ENCODE data around the gene PLCH1. TPM values are rescaled to one million over a fixed set of nuclear protein-coding genes. Genes with fewer than 3 reads are reported as not detected.

PLCH1 gene
- total RNA-seq, 1 experiment from 2014 or later: 1.4 TPM

GRCh38 chr3:155367506-155367905, 377.4 kb downstream of the PLCH1 start:
- H3K9me2 ChIP-seq (ENCODE audit: insufficient read depth): no peaks in the 10 kb centered on the region
- no peaks in the 10 kb centered on the region for H3K4me1 ChIP-seq (replicated peaks; ENCODE audit: insufficient read depth)
- H3K4me3 ChIP-seq: no peak overlapping the region
- H3K27ac ChIP-seq: no peak overlapping the region
- H3K79me2 ChIP-seq (ENCODE audit: low read depth): no peaks in the 10 kb centered on the region
- peaks cover 7% of the 10 kb centered on the region for H3K9me3 ChIP-seq (ENCODE audit: insufficient read depth, low read depth)
- CTCF ChIA-PET: no interaction called here
- TF ChIP-seq EZH2 (IDR thresholded peaks at IDR 0.05; ENCODE audit: low read depth) (no peak), CTCF (conservative IDR thresholded peaks at IDR 0.05) (no peak)
- no peak overlapping the region for H3K4me2 ChIP-seq
- intact Hi-C loops (cut with micrococcal nuclease; ENCODE audit: unreplicated experiment): no loop called here
- no peaks in the 10 kb centered on the region for H3F3A ChIP-seq (ENCODE audit: insufficient read depth, low read depth)
- no peak for DNase-seq
- BruUV-seq (replicated peaks): no TSS peak
- no peaks in the 10 kb centered on the region for H4K20me1 ChIP-seq (ENCODE audit: insufficient read depth)
- no peak overlapping the region for H2AFZ ChIP-seq
- no peaks in the 10 kb centered on the region for H3K27me3 ChIP-seq (ENCODE audit: insufficient read depth, low read depth)
- no peaks in the 10 kb centered on the region for H3K36me3 ChIP-seq (ENCODE audit: low read depth)
- POLR2A ChIA-PET (ENCODE audit: unreplicated experiment): interaction anchor here (0.7 kb wide), 1 partner anchor 380 kb away, joined by 4 read pairs; no protein-coding TSS in a partner anchor

GRCh38 chr3:155365178-155365783, 379.6 kb downstream of the PLCH1 start:
- Histone ChIP-seq H3K9me3 (ENCODE audit: insufficient read depth, low read depth) (peaks cover 7% of the 10 kb centered on the region), H3K4me1 (replicated peaks; ENCODE audit: insufficient read depth) (no peaks in the 10 kb centered on the region), H3K4me2 (no peak overlapping the region), H3K4me3 (no peak overlapping the region), H2AFZ (no peak overlapping the region), H4K20me1 (ENCODE audit: insufficient read depth) (no peaks in the 10 kb centered on the region), H3K27ac (no peak overlapping the region), H3K9me2 (ENCODE audit: insufficient read depth) (no peaks in the 10 kb centered on the region), H3F3A (ENCODE audit: insufficient read depth, low read depth) (no peaks in the 10 kb centered on the region), H3K79me2 (ENCODE audit: low read depth) (no peaks in the 10 kb centered on the region), H3K27me3 (ENCODE audit: insufficient read depth, low read depth) (no peaks in the 10 kb centered on the region), H3K36me3 (ENCODE audit: low read depth) (no peaks in the 10 kb centered on the region)
- intact Hi-C loops (cut with micrococcal nuclease; ENCODE audit: unreplicated experiment): no loop called here
- BruUV-seq (replicated peaks): no TSS peak
- ChIA-PET CTCF (no interaction called here), POLR2A (ENCODE audit: unreplicated experiment) (no interaction called here)
- TF ChIP-seq CTCF (conservative IDR thresholded peaks at IDR 0.05) (no peak), EZH2 (IDR thresholded peaks at IDR 0.05; ENCODE audit: low read depth) (no peak)
- DNase-seq: no peak

- H3K4me3 ChIP-seq: no peak overlapping the region
- TF ChIP-seq EZH2 (IDR thresholded peaks at IDR 0.05; ENCODE audit: low read depth) (no peak), CTCF (conservative IDR thresholded peaks at IDR 0.05) (no peak)
- H3F3A ChIP-seq (ENCODE audit: insufficient read depth, low read depth): no peaks in the 10 kb centered on the region
- ChIA-PET POLR2A (ENCODE audit: unreplicated experiment) (no interaction called here), CTCF (no interaction called here)
- no peak for DNase-seq
- no peaks in the 10 kb centered on the region for H4K20me1 ChIP-seq (ENCODE audit: insufficient read depth)
- H3K27me3 ChIP-seq (ENCODE audit: insufficient read depth, low read depth): no peaks in the 10 kb centered on the region
- H3K4me1 ChIP-seq (replicated peaks; ENCODE audit: insufficient read depth): no peaks in the 10 kb centered on the region
- H3K4me2 ChIP-seq: no peak overlapping the region
- intact Hi-C loops (cut with micrococcal nuclease; ENCODE audit: unreplicated experiment): no loop called here
- peaks cover 7% of the 10 kb centered on the region for H3K9me3 ChIP-seq (ENCODE audit: insufficient read depth, low read depth)
- no TSS peak for BruUV-seq (replicated peaks)
- H3K79me2 ChIP-seq (ENCODE audit: low read depth): no peaks in the 10 kb centered on the region
- H3K9me2 ChIP-seq (ENCODE audit: insufficient read depth): no peaks in the 10 kb centered on the region
- H3K36me3 ChIP-seq (ENCODE audit: low read depth): no peaks in the 10 kb centered on the region
- H3K27ac ChIP-seq: no peak overlapping the region
- no peak overlapping the region for H2AFZ ChIP-seq
Observed at GRCh38 chr3:155364492-155364891, 380.4 kb downstream of the PLCH1 start.
